Trophoblast cell (in vitro differentiated cells and primary cell): Measurements from ENCODE around the gene MAP7D1.
"Not testable (repeated sequence)": the region's sequence is repeated elsewhere in the genome, so short reads cannot be mapped to it uniquely, and the experiment has no call there.

Experiments used
- DNase-seq, 2 donors: peaks; one replicate each; pipeline ENCODE4 v3.0.0-alpha.2; 2016
- H2AFZ ChIP-seq: 2 replicates; pipeline ENCODE4 v1.6.1; 2013; ENCODE audit warnings: low read length, moderate library complexity, mild to moderate bottlenecking; ENCODE audit not compliant: insufficient read depth, poor library complexity
- H2AK5ac ChIP-seq: 2 replicates; pipeline ENCODE4 v1.6.1; 2013; ENCODE audit warnings: mild to moderate bottlenecking, low read length
- H2BK120ac ChIP-seq: 2 replicates; pipeline ENCODE4 v1.6.1; 2013; ENCODE audit warnings: low read length, mild to moderate bottlenecking, moderate library complexity; ENCODE audit not compliant: insufficient read depth, poor library complexity
- H2BK12ac ChIP-seq: 2 replicates; pipeline ENCODE4 v1.6.1; 2013; ENCODE audit warnings: mild to moderate bottlenecking, low read length, moderate library complexity
- H2BK5ac ChIP-seq: 2 replicates; pipeline ENCODE4 v1.6.1; 2013; ENCODE audit warnings: low read length, low read depth, moderate library complexity, mild to moderate bottlenecking; ENCODE audit not compliant: poor library complexity
- H3K14ac ChIP-seq: 2 replicates; pipeline ENCODE4 v1.6.1; 2013; ENCODE audit warnings: mild to moderate bottlenecking, low read length
- H3K18ac ChIP-seq: 2 replicates; pipeline ENCODE4 v1.6.1; 2013; ENCODE audit warnings: mild to moderate bottlenecking, low read length
- H3K23ac ChIP-seq: 2 replicates; pipeline ENCODE4 v1.6.1; 2013; ENCODE audit warnings: low read length
- H3K27ac ChIP-seq: 2 replicates; pipeline ENCODE4 v1.5.1; 2013; ENCODE audit warnings: low read depth, mild to moderate bottlenecking, inconsistent platforms, low read length, moderate library complexity
- H3K27me3 ChIP-seq: 2 replicates; pipeline ENCODE4 v1.6.1; 2013; ENCODE audit warnings: inconsistent platforms, mild to moderate bottlenecking, low read length, moderate library complexity; ENCODE audit not compliant: insufficient read depth
- H3K36me3 ChIP-seq, 2 experiments: 1 replicate in 1 of 2; 2 replicates in 1 of 2; pipeline ENCODE4 v1.6.1; 2013; ENCODE audit warnings: low read length in 2 of 2, mild to moderate bottlenecking in 2 of 2, moderate library complexity in 1 of 2; ENCODE audit not compliant: insufficient read depth in 2 of 2, control insufficient read depth in 1 of 2
- H3K4ac ChIP-seq: 2 replicates; pipeline ENCODE4 v1.6.1; 2013; ENCODE audit warnings: low read depth, mild to moderate bottlenecking, low read length, moderate library complexity
- H3K4me1 ChIP-seq, 2 experiments: 1 replicate in 1 of 2; 2 replicates in 1 of 2; pipeline ENCODE4 v1.6.1; 2013; ENCODE audit warnings: low read length in 2 of 2, mild to moderate bottlenecking in 2 of 2, moderate library complexity in 1 of 2; ENCODE audit not compliant: insufficient read depth in 2 of 2, control insufficient read depth in 1 of 2
- H3K4me2 ChIP-seq: 2 replicates; pipeline ENCODE4 v1.6.1; 2013; ENCODE audit warnings: inconsistent platforms, mild to moderate bottlenecking, low read length, moderate library complexity
- H3K4me3 ChIP-seq: 2 replicates; pipeline ENCODE4 v1.5.1; 2013; ENCODE audit warnings: mild to moderate bottlenecking, low read depth, low read length, inconsistent platforms
- H3K79me1 ChIP-seq: one replicate; pipeline ENCODE4 v1.6.1; 2013; ENCODE audit warnings: low read length
- H3K79me2 ChIP-seq: 2 replicates; pipeline ENCODE4 v1.6.1; 2013; ENCODE audit warnings: low read length, mild to moderate bottlenecking; ENCODE audit not compliant: control insufficient read depth, insufficient read depth, poor library complexity
- H3K9ac ChIP-seq: 2 replicates; pipeline ENCODE4 v1.6.1; 2013; ENCODE audit warnings: mild to moderate bottlenecking, low read length
- H3K9me3 ChIP-seq: 2 replicates; pipeline ENCODE4 v1.6.1; 2013; ENCODE audit warnings: low read depth, mild to moderate bottlenecking, control low read depth, inconsistent platforms, low read length; ENCODE audit not compliant: insufficient read depth
- H4K12ac ChIP-seq: 2 replicates; pipeline ENCODE4 v1.6.1; 2013; ENCODE audit warnings: low read depth, mild to moderate bottlenecking, low read length, moderate library complexity
- H4K8ac ChIP-seq: 2 replicates; pipeline ENCODE4 v1.6.1; 2013; ENCODE audit warnings: low read depth, mild to moderate bottlenecking, low read length, moderate library complexity
- H4K91ac ChIP-seq: one replicate; pipeline ENCODE4 v1.6.1; 2013; ENCODE audit warnings: low read depth, mild to moderate bottlenecking, low read length, moderate library complexity
- WGBS: extraction: QIAGEN DNeasy Blood & Tissue Kit; methylation state at CpG from one replicate; pipeline ENCODE4 v1.1.7; 2013; ENCODE audit warnings: missing lambda C conversion rate; ENCODE audit not compliant: insufficient read length, insufficient coverage; ENCODE audit errors: extremely low coverage; 5-methylcytosine and 5-hydroxymethylcytosine counted together

Gene MAP7D1

GRCh38 chr1:36183309-36183856 lies 27.4 kb downstream of the MAP7D1 start:
- Histone ChIP-seq H3K9me3 (no peaks in the 10 kb centered on the region), H4K12ac (no peak overlapping the region), H3K4me2 (no peak overlapping the region), H2BK5ac (no peak overlapping the region), H4K91ac (no peak overlapping the region), H4K8ac (no peak overlapping the region), H3K4ac (no peak overlapping the region), H3K14ac (no peak overlapping the region), H3K27ac (no peak overlapping the region), H3K36me3 (peaks cover 33 to 34% of the 10 kb centered on the region in 2 experiments), H3K23ac (no peak overlapping the region), H2BK12ac (no peak overlapping the region), H3K4me1 (peaks cover 3 to 4% of the 10 kb centered on the region in 2 experiments), H3K27me3 (no peaks in the 10 kb centered on the region), H3K9ac (no peak overlapping the region), H3K18ac (no peak overlapping the region), H3K4me3 (no peak overlapping the region), H3K79me2 (no peaks in the 10 kb centered on the region), H2AFZ (no peak overlapping the region), H2BK120ac (no peak overlapping the region), H2AK5ac (no peak overlapping the region), H3K79me1 (peaks cover 4% of the 10 kb centered on the region)
- no CpG with 5 or more reads among the region's 2 CpGs for WGBS
- DNase-seq = no peak

GRCh38 chr1:36187800-36188593 lies 32.0 kb downstream of the MAP7D1 start:
- peak overlapping the region; percentile 53 for H2AFZ ChIP-seq
- DNase-seq = peak; percentile 87 to 93
- peaks cover 4% of the 10 kb centered on the region for H3K79me1 ChIP-seq
- peak overlapping the region; percentile 71 for H4K91ac ChIP-seq
- H3K4me1 ChIP-seq = peaks cover 2 to 4% of the 10 kb centered on the region in 2 experiments
- H3K14ac ChIP-seq = peak overlapping the region; percentile 57
- peak overlapping the region; percentile 31 for H3K4me2 ChIP-seq
- H2BK5ac ChIP-seq = peak overlapping the region; percentile 58
- no peak overlapping the region for H2AK5ac ChIP-seq
- no peak overlapping the region for H3K4me3 ChIP-seq
- H2BK12ac ChIP-seq = peak overlapping the region; percentile 47
- no peaks in the 10 kb centered on the region for H3K9me3 ChIP-seq
- peak overlapping the region; percentile 74 for H4K12ac ChIP-seq
- no peak overlapping the region for H3K23ac ChIP-seq
- H2BK120ac ChIP-seq = no peak overlapping the region
- no peaks in the 10 kb centered on the region for H3K36me3 ChIP-seq
- peak overlapping the region; percentile 56 for H3K18ac ChIP-seq
- H3K4ac ChIP-seq = peak overlapping the region; percentile 11
- no peaks in the 10 kb centered on the region for H3K79me2 ChIP-seq
- H3K27ac ChIP-seq = peak overlapping the region; percentile 63
- no peak overlapping the region for H3K9ac ChIP-seq
- WGBS = no CpG with 5 or more reads among the region's 9 CpGs
- H4K8ac ChIP-seq = peak overlapping the region; percentile 81
- H3K27me3 ChIP-seq = no peaks in the 10 kb centered on the region

GRCh38 chr1:36196805-36197204 lies 40.8 kb downstream of the MAP7D1 start:
- not testable (repeated sequence) for H3K79me2 ChIP-seq, H2BK120ac ChIP-seq, H3K4me3 ChIP-seq, H4K8ac ChIP-seq, H3K9me3 ChIP-seq, H2AK5ac ChIP-seq, H3K9ac ChIP-seq, H3K79me1 ChIP-seq, H3K4me2 ChIP-seq, H2BK5ac ChIP-seq, H4K12ac ChIP-seq, H3K36me3 ChIP-seq, H4K91ac ChIP-seq, H2BK12ac ChIP-seq, H3K14ac ChIP-seq, H3K4ac ChIP-seq, H3K27me3 ChIP-seq, H3K23ac ChIP-seq, H3K27ac ChIP-seq, H3K18ac ChIP-seq, DNase-seq, H2AFZ ChIP-seq, H3K4me1 ChIP-seq
- WGBS = no CpG with 5 or more reads among the region's 12 CpGs

GRCh38 chr1:36198641-36199040 lies 42.7 kb downstream of the MAP7D1 start:
- no peaks in the 10 kb centered on the region for H3K79me2 ChIP-seq
- no peaks in the 10 kb centered on the region for H3K4me1 ChIP-seq
- no peaks in the 10 kb centered on the region for H3K79me1 ChIP-seq
- H3K14ac ChIP-seq = no peak overlapping the region
- H2BK12ac ChIP-seq = no peak overlapping the region
- DNase-seq = no peak
- H4K12ac ChIP-seq = no peak overlapping the region
- no peak overlapping the region for H3K9ac ChIP-seq
- H4K91ac ChIP-seq = no peak overlapping the region
- no peak overlapping the region for H3K4me3 ChIP-seq
- no peaks in the 10 kb centered on the region for H3K9me3 ChIP-seq
- no peak overlapping the region for H3K27ac ChIP-seq
- no peak overlapping the region for H4K8ac ChIP-seq
- H2BK120ac ChIP-seq = no peak overlapping the region
- no peak overlapping the region for H3K18ac ChIP-seq
- no peak overlapping the region for H3K4me2 ChIP-seq
- no peak overlapping the region for H3K23ac ChIP-seq
- H2AFZ ChIP-seq = no peak overlapping the region
- H3K4ac ChIP-seq = no peak overlapping the region
- H2AK5ac ChIP-seq = no peak overlapping the region
- H3K36me3 ChIP-seq = peaks cover 0 to 2% of the 10 kb centered on the region in 2 experiments
- no peaks in the 10 kb centered on the region for H3K27me3 ChIP-seq
- WGBS = no CpG with 5 or more reads among the region's 5 CpGs
- no peak overlapping the region for H2BK5ac ChIP-seq
